Ureter (tissue), 1 donor: ENCODE measurements around the gene HMGN3. TPM values are rescaled to one million over a fixed set of nuclear protein-coding genes. Genes with fewer than 3 reads are reported as not detected.

Source experiments
- DNase-seq: peaks from one replicate; pipeline ENCODE4 v3.0.0-alpha.2; 2020; ENCODE audit warnings: low spot score
- total RNA-seq: library from RNA; stranded (reverse); gene quantifications from one replicate; pipeline ENCODE4 v1.2.4, GENCODE V29; 2023
- donor health status: DM: yes; HTN: yes; CAD: no.

HMGN3 gene
- total RNA-seq, 1 donor from 2014 or later = 64.1 TPM

DNA sequence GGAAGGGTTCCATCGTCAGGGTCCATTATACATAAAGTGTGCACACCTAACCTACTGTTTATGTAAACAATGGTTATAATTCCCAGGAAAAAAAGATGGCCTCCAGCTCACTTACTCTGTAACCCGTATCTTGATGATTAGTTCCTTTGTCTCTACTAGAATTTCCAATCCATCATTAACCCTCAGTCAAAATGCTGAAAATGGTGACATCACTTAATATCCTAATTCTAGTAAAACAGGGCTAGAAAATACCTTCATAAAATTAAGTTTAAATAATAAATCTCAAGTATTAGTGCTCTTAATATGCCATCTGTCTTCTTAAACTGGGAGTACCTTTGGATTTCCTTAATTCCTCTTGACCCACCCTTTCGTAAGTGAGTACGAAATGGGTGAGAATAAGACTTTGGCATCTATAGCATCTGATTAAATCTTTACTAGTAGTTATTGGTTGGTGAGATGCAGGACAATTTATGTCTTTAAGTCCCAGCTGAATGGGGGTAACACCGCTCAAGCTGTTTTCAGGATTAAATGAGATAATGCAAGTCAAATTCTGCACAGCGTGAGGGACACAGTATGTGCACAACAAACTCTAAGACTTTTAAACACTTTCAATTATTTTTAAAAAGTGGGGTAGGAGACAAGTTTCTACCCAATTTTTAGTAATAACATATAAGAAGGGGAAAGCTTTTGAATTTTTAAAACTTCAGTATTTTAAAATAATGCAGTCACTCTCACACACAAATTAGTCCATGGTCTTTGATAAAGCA, 1.6 kb downstream of the HMGN3 start:
- DNase-seq = no peak

DNA sequence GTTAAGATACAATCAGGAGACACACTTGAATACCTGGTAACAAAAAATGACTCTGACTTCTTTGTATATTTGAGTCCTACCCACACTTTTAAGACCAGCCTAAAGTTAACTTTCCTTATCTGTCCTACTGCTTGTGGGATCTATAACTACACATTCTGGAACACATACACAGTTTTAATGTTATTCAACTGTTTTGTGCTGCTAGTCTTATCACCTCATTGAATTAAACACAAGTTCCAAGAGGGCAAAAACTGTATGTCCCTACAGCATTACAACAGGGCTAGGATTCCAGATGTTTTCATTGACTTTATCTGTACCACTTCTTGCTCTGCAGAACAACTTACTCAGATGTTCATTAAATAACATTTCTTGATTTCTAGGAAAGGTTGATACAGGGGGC, 2.8 kb downstream of the HMGN3 start:
- no peak for DNase-seq

GRCh38 chr6:79231101-79231500, 3.4 kb downstream of the HMGN3 start:
- DNase-seq = no peak

DNA sequence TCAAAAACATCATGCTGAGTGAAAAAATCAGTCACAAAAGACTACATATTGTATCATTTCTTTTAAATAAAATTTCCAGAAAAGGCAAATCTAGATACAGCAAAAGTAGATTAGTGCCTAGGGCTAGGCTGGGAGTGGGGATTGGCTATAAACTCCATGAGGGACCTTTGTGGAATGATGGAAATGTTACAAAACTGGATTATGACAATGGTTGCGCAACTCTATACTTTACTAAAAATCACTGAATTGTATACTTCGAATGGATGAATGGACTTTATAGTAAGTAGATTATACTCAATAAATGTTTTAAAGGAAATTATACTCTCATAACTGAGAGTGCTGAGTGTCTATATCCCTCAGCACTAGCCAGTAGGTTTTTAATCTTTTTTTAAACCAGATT, 4.3 kb downstream of the HMGN3 start:
- no peak for DNase-seq

DNA sequence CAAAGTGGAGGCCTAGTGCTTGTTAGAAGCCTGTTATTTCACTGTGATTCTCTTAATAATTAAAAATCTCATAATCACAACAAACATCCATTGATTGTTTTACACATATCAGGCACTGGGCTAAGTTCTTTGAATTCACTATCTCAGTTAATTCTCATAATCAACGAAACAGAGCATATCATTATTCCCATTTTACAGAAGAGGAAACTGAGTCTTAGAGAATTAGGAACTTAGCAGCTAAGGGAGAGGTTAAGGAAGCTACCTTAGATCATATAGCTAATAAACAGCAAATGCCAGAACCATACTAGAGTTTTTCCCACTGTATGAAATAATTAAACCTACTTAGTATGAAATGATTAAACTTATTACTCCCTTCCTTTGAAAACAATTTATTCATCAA, 7.0 kb downstream of the HMGN3 start:
- no peak for DNase-seq

DNA sequence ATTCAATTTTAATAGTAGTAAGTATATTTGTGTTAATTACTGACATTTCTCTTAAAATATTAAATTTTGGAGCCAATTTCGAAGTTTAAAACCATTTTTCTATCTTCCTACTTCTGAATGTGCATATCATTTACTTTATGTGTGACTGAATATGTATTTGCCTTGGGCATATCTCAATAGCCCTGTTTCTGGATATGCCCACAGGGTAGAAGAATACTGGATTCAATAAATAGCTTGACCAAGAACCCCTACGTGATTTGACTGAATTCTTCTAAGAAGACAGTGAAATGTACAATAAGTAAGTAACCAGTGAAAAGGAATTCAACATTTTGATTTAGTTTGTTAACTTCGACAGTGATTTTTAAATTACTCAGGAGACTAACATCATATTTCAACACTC, 7.8 kb downstream of the HMGN3 start:
- DNase-seq = no peak

DNA sequence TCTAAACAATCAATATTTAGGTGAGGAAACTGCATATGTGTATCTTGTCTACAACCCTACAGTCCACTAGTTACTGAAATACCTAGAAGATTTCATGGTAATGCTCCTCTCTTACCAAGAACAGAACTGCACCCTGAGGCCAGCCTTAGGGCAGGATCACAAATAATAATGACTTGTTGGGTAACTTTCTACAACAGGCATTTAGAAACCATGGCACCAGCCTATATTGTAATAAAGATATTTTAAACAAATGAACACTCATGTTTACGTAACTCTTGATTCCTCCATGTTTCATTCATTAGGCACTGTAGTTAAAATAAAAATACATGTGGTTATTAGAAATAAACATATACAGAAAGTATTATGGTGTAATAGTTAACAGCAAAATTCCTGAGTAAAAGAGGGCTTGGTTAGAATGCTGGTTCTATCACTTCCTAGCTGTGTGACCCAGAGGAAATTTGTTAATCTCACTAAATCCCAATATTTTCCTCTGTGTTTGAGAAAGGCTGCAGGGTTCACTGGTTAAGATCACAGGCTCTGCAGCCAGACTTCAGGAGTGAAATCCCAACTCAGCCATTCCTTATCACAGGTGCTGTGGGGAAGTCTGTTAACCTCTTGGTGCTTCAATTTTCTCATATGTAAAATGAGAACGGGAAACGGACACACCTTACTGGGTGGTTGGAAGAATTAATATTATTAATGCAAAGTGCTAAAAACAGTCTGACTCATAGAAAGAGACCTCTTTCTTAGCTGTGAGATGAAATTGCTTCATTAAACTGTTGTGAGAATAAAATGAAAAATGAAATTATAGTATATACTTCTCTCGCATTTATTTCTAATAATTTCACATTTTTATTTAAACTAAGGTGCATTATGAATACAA, 8.5 kb downstream of the HMGN3 start:
- DNase-seq = no peak

DNA sequence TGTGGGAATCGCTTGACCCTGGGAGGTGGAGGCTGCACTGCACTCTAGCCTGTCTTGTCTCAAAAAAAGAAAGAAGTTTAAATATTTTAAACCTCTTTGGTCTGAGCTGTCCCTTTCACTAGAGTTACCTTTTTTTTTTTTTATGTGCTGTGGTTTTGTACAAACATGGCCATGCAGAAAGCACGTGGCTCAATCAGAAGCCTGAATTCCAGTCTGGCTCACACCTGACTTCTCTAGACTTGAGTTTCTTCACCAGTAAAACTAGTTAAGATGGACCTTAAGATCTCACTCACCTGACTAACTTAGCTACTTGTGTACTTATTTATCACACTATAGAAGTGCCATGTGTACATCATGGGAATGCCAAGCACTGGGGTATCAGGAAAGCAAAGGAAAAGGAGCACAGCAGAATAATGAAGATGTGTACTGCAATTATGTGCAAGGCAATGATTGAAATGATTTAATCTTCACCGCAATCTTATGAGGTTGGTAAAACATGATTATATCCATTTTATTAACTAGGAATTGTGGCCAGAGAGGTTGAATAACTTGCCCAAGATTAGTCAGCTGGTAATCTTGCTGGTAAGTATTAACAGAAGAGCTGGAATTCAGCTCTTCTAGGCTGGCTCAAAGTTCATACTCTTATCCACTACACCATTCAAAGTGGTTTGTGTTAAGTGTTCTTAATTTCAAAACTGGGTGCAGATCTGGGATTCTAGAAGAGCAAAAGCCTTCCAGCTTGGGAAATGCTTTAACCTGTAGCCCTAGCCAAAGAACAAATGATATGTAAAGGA, 10.7 kb downstream of the HMGN3 start:
- no peak for DNase-seq

- no peak for DNase-seq
Measured at GRCh38 chr6:79215213-79215824, 19.2 kb downstream of the HMGN3 start.

DNA sequence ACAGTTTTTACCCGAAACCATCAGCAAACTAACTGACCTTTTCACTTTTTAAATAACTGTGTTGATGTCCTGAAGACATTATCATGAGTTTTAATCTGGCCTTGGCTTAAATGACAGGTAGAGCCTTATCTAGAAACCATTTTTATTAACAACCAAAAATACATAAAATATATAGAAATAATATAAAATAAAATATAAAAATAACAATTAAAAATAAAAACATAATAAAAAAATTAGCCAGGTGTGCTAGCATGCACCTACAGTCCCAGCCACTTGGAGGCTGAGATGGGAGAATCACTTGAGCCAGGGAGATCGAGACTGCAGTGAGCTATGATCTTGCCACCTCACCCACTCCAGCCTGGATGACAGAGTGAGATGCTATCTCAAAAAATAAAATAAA, 21.6 kb downstream of the HMGN3 start:
- DNase-seq = no peak

DNA sequence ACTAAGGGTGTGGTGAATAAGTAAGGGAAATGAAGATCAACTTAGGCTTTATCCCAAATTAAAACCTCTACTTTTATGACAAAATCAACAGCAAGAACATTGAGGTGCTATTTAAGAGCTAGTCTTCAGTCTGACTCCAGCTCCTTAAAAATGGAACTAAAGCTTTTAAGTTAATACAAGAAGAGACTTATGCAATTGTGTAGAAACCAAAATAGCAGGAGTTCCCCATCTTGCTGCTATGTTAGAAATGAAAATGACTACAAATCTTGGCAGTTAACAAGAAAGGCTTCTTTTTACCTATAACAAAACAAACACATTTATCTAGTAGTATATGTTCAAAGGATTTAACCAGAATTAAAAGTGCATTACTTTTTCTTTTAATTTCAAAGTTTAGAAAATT, 25.7 kb downstream of the HMGN3 start:
- DNase-seq = no peak

- no peak for DNase-seq
Measured at GRCh38 chr6:79203753-79204253, 30.7 kb downstream of the HMGN3 start.

- DNase-seq = no peak
Measured at GRCh38 chr6:79202556-79202955, 31.9 kb downstream of the HMGN3 start.

DNA sequence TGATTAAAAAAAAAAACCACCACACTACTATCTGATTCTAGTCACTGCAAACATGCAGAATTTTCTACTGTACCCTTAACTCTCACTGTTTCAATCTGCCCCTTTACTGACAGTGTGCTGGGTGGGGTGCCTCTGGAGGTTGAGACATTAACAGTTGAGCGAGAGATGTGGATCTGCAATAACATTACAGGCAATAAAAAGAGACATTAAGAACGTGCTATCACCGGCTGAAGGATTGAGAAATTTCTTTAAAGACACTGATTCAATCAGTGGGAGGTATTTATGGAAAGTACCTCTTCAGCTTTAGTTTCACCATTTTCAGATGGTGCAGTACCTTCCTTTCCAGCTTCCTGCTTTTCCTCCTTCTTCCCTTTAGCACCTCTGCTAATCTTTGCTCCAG, 32.5 kb downstream of the HMGN3 start:
- no peak for DNase-seq

- no peak for DNase-seq
Measured at GRCh38 chr6:79201143-79201542, 33.3 kb downstream of the HMGN3 start.

GRCh38 chr6:79196912-79197311, 37.6 kb downstream of the HMGN3 start:
- DNase-seq = no peak

DNA sequence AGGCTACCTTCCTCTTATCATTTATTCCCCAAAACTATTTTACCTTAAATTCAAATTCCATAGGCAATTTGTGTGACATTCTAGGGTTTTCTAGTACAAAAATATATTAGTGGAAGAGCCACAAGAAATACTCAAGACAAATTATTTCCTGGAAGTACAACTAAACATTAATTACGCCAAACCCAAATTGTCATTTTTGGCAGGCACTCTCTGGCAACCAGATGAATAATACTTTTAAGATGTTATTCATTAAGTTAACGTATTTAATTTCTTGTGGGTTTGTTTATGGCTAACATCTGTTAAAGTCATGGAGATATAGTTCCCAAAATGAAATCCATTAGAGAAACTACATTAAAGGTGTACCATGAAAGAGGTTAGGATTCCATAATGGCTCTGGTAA, 40.5 kb downstream of the HMGN3 start:
- DNase-seq = no peak

DNA sequence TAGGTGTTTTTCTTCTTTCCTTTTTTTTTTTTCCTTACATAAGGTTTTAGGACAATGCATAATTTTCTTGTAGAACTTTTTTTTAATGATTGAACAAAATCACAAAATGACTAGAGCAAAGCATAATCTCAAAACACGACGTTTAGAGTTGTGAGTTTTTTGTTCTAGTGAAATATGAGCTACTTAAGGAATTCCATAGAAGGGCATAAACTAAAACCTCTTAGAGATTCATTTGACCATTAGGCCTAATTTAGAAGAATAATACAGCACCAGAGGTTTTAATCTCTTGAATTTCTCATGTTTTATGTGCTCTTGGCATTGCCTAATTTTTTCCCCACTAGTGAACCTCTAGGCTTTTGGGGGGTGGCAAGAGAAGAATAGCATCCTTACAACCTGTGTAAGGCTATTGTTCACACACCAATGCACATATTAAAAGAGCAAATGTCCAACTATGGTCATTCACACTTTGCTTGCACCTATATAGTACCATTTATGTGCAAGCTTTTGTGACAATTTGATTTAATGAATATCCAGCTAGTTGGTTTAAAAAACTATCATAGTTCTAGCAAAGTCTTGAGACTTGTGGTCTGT, 44.6 kb downstream of the HMGN3 start:
- no peak for DNase-seq

- DNase-seq = no peak
Measured at GRCh38 chr6:79188885-79189480, 45.5 kb downstream of the HMGN3 start.

- DNase-seq = no peak
Measured at GRCh38 chr6:79188107-79188506, 46.4 kb downstream of the HMGN3 start.

DNA sequence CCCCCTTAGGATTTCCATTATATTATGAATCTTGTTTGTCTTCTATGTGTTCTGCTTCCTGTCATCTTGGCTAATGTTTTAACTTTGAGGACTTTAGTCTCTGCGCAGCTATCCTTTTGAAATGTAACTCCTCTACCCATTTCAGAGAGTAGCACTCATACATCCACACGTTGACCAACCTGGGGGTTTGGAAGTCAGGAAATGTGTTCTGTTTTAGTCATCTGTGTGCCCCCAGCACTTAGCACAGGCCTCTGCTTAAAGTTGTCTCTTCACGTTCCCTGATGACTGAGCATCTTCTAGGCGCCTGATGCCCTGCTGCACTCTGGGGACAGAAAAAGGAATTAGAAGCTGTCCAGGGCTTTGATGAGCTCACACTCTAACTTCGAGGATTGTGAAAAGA, 47.9 kb downstream of the HMGN3 start:
- DNase-seq = no peak
